WTC11 (cell line): ENCODE results near the gene MXRA7. TPM values are rescaled to one million over a fixed set of nuclear protein-coding genes. Genes with fewer than 3 reads are reported as not detected.
"Not testable (repeated sequence)": the region's sequence is repeated elsewhere in the genome, so short reads cannot be mapped to it uniquely, and the experiment has no call there.

ENCODE experiments used
- ATAC-seq: fragments of 200-7000 bp; cut with Tn5 transposase; 2 replicates; pipeline ENCODE4 v1.10.0; 2021; ENCODE audit warnings: mild to moderate bottlenecking, moderate library complexity
- CTCF ChIA-PET: fragments of 300-600 bp; sonication (Branson Sonifier 250); formaldehyde crosslinking; loops from one replicate; lab custom pipeline; 2021; ENCODE audit warnings: antibody characterized with exemption; lab: Charles Lee
- POLR2A ChIA-PET: fragments of 350-600 bp; sonication (Branson Sonifier 250); formaldehyde crosslinking; loops from one replicate; lab custom pipeline; 2021; ENCODE audit warnings: antibody characterized with exemption; lab: Charles Lee
- DNase-seq: peaks from one replicate; pipeline ENCODE4 v3.0.0; 2021; ENCODE audit warnings: low spot score
- H3K27ac Mint-ChIP-seq: 2 replicates; pipeline ENCODE4 v1.8.0; 2021; ENCODE audit warnings: mixed read lengths
- H3K27me3 Mint-ChIP-seq: 2 replicates; pipeline ENCODE4 v1.8.0; 2021; ENCODE audit warnings: low read depth, mild to moderate bottlenecking, moderate library complexity, mixed read lengths
- H3K36me3 Mint-ChIP-seq: 2 replicates; pipeline ENCODE4 v1.8.0; 2021; ENCODE audit warnings: mixed read lengths
- H3K4me1 Mint-ChIP-seq: 2 replicates; pipeline ENCODE4 v1.8.0; 2022; ENCODE audit warnings: mixed read lengths
- H3K4me3 Mint-ChIP-seq: 2 replicates; pipeline ENCODE4 v1.8.0; 2021; ENCODE audit warnings: mild to moderate bottlenecking, moderate library complexity, mixed read lengths
- H3K9me3 Mint-ChIP-seq: 2 replicates; pipeline ENCODE4 v1.8.0; 2021; ENCODE audit warnings: mixed read lengths
- ARID4B ChIP-seq: sonication (generic); formaldehyde crosslinking; IDR thresholded peaks from 2 replicates; pipeline ENCODE4 v1.8.0; 2023; ENCODE audit warnings: missing genetic modification reagents, mild to moderate bottlenecking, borderline replicate concordance
- ATF1 ChIP-seq: sonication (generic); formaldehyde crosslinking; IDR thresholded peaks from 2 replicates; pipeline ENCODE4 v1.8.1; 2023; ENCODE audit warnings: mild to moderate bottlenecking, moderate library complexity, missing genetic modification reagents
- FOXJ3 ChIP-seq: sonication (generic); formaldehyde crosslinking; IDR thresholded peaks from 2 replicates; pipeline ENCODE4 v1.9.0; 2021; ENCODE audit warnings: missing genetic modification reagents, mild to moderate bottlenecking, borderline replicate concordance
- HMGXB4 ChIP-seq: sonication (generic); formaldehyde crosslinking; IDR thresholded peaks from 2 replicates; pipeline ENCODE4 v1.8.1; 2023; ENCODE audit warnings: mild to moderate bottlenecking, moderate library complexity, missing genetic modification reagents
- MXD4 ChIP-seq: fragments of 250-450 bp; sonication (Bioruptor Pico); IDR thresholded peaks from 2 replicates; pipeline ENCODE4 v1.8.0; 2021; ENCODE audit warnings: mild to moderate bottlenecking, moderate library complexity, borderline replicate concordance
- NR1H2 ChIP-seq: sonication (generic); formaldehyde crosslinking; IDR thresholded peaks from 2 replicates; pipeline ENCODE4 v1.9.0; 2021; ENCODE audit warnings: mild to moderate bottlenecking, moderate library complexity, missing genetic modification reagents
- ZNF219 ChIP-seq: sonication (generic); formaldehyde crosslinking; IDR thresholded peaks from 2 replicates; pipeline ENCODE4 v1.8.0; 2023; ENCODE audit warnings: missing genetic modification reagents, mild to moderate bottlenecking, borderline replicate concordance
- ZNF232 ChIP-seq: sonication (generic); formaldehyde crosslinking; IDR thresholded peaks from 2 replicates; pipeline ENCODE4 v1.8.0; 2022; ENCODE audit warnings: mild to moderate bottlenecking, missing genetic modification reagents
- total RNA-seq: library from RNA; stranded (reverse); gene quantifications from 3 replicates; pipeline ENCODE4 v1.2.3, GENCODE V29; 2021
- TF ChIP-seq, protein P1 (sequence below): sonication (generic); formaldehyde crosslinking; IDR thresholded peaks from 2 replicates; pipeline ENCODE4 v1.8.0; 2023; ENCODE audit warnings: mild to moderate bottlenecking, missing genetic modification reagents

Gene MXRA7
- total RNA-seq, 1 experiment from 2014 or later, result 46.5 TPM

- DNase-seq, result no peak
- ATAC-seq, result no peak
- TF ChIP-seq, protein P1, sequence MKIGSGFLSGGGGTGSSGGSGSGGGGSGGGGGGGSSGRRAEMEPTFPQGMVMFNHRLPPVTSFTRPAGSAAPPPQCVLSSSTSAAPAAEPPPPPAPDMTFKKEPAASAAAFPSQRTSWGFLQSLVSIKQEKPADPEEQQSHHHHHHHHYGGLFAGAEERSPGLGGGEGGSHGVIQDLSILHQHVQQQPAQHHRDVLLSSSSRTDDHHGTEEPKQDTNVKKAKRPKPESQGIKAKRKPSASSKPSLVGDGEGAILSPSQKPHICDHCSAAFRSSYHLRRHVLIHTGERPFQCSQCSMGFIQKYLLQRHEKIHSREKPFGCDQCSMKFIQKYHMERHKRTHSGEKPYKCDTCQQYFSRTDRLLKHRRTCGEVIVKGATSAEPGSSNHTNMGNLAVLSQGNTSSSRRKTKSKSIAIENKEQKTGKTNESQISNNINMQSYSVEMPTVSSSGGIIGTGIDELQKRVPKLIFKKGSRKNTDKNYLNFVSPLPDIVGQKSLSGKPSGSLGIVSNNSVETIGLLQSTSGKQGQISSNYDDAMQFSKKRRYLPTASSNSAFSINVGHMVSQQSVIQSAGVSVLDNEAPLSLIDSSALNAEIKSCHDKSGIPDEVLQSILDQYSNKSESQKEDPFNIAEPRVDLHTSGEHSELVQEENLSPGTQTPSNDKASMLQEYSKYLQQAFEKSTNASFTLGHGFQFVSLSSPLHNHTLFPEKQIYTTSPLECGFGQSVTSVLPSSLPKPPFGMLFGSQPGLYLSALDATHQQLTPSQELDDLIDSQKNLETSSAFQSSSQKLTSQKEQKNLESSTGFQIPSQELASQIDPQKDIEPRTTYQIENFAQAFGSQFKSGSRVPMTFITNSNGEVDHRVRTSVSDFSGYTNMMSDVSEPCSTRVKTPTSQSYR (CRISPR knock-in tag), result no peak
- TF ChIP-seq ZNF232 (CRISPR knock-in tag) (no peak), HMGXB4 (CRISPR knock-in tag) (no peak), NR1H2 (no peak)
- TF ChIP-seq, all 79 proteins: peak for 0
- CTCF ChIA-PET, result interaction anchor here (1.3 to 2.9 kb wide), 3 partner anchors 17 to 101 kb away, joined by 4 to 11 read pairs (median 5); partner anchors contain the start of gene PRCD
- POLR2A ChIA-PET, result no interaction called here
- H3K27me3 Mint-ChIP-seq, result no peaks in the 10 kb centered on the region; the same call in 1 of the 2 replicates
- H3K4me3 Mint-ChIP-seq, result no peak overlapping the region
- no peak overlapping the region for H3K27ac Mint-ChIP-seq
- peaks cover 14% of the 10 kb centered on the region for H3K4me1 Mint-ChIP-seq
- H3K36me3 Mint-ChIP-seq, result no peaks in the 10 kb centered on the region
- no peaks in the 10 kb centered on the region for H3K9me3 Mint-ChIP-seq
Observed at GRCh38 chr17:76640550-76641380, 70.0 kb downstream of the MXRA7 start.

- Mint-ChIP-seq H3K27me3 (no peaks in the 10 kb centered on the region; the same call in 1 of the 2 replicates), H3K4me1 (peaks cover 18% of the 10 kb centered on the region), H3K27ac (no peak overlapping the region), H3K36me3 (no peaks in the 10 kb centered on the region), H3K9me3 (no peaks in the 10 kb centered on the region), H3K4me3 (no peak overlapping the region)
- POLR2A ChIA-PET, result no interaction called here
- CTCF ChIA-PET, result interaction anchor here (0.6 to 2.4 kb wide), 5 partner anchors 10 to 180 kb away, joined by 3 to 11 read pairs (median 5); no protein-coding TSS in a partner anchor
- no peak for ATAC-seq
- no peak for TF ChIP-seq ARID4B (CRISPR knock-in tag)
- TF ChIP-seq FOXJ3 (CRISPR knock-in tag), result no peak
- no peak for TF ChIP-seq ZNF219 (CRISPR knock-in tag)
- TF ChIP-seq ATF1 (CRISPR knock-in tag), result no peak
- TF ChIP-seq MXD4 (CRISPR knock-in tag), result no peak
- no peak for DNase-seq
Observed at GRCh38 chr17:76638263-76638662, 72.5 kb downstream of the MXRA7 start.

DNA sequence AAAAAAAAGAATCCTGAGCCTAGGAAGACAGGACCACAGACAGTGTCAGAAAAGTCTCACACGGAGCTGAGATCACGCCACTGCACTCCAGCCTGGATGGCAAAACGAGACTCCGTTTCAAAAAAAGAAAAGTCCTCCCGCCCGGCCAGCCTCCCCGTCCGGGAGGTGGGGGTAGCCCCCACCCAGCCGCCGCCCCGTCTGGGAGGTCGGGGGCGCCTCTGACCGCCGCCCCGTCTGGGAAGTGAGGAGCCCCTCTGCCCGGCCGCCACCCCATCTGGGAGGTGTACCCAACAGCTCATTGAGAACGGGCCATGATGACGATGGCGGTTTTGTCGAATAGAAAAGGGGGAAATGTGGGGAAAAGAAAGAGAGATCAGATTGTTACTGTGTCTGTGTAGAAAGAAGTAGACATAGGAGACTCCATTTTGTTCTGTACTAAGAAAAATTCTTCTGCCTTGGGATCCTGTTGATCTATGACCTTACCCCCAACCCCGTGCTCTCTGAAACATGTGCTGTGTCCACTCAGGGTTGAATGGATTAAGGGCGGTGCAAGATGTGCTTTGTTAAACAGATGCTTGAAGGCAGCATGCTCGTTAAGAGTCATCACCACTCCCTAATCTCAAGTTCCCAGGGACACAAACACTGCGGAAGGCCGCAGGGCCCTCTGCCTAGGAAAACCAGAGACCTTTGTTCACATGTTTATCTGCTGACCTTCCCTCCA lies 74.1 kb downstream of the MXRA7 start:
- DNase-seq, H3K4me3 Mint-ChIP-seq, ATAC-seq, H3K27me3 Mint-ChIP-seq, H3K27ac Mint-ChIP-seq, H3K36me3 Mint-ChIP-seq, POLR2A ChIA-PET, H3K9me3 Mint-ChIP-seq: not testable (repeated sequence)
- CTCF ChIA-PET, result interaction anchor here (2.4 to 5.2 kb wide), 2 partner anchors 13 to 45 kb away, joined by 11 to 21 read pairs; no protein-coding TSS in a partner anchor
- H3K4me1 Mint-ChIP-seq, result peaks cover 24% of the 10 kb centered on the region
